T-helper 17 cell (primary cell): Measurements from ENCODE around the gene SKIC3. TPM values are rescaled to one million over a fixed set of nuclear protein-coding genes. Genes with fewer than 3 reads are reported as not detected.

Experiments
- ATAC-seq: fragments of 150-1000 bp; cut with Tn5 transposase; 2 replicates; pipeline ENCODE4 v1.10.0; 2021; ENCODE audit warnings: mild to moderate bottlenecking, moderate library complexity
- DNase-seq, 3 donors: peaks; one replicate each; pipeline versions ENCODE4 v3.0.0 to v3.0.0-alpha.2; 2020 to 2021
- H3K9me3 ChIP-seq: one replicate; pipeline ENCODE4 v1.7.0; 2013; ENCODE audit warnings: low read length, mild to moderate bottlenecking; ENCODE audit not compliant: control insufficient read depth, poor library complexity, severe bottlenecking
- H3K27ac Mint-ChIP-seq: one replicate; pipeline ENCODE4 v1.8.0; 2022; ENCODE audit warnings: mild to moderate bottlenecking, moderate library complexity, mixed read lengths
- H3K27me3 Mint-ChIP-seq: one replicate; pipeline ENCODE4 v1.8.0; 2022; ENCODE audit warnings: mixed read lengths
- H3K36me3 Mint-ChIP-seq: one replicate; pipeline ENCODE4 v1.8.0; 2022; ENCODE audit warnings: low read depth, mixed read lengths
- H3K4me1 Mint-ChIP-seq: one replicate; pipeline ENCODE4 v1.8.0; 2022; ENCODE audit warnings: mild to moderate bottlenecking, mixed read lengths
- H3K4me3 Mint-ChIP-seq: one replicate; pipeline ENCODE4 v1.8.0; 2022; ENCODE audit warnings: mild to moderate bottlenecking, moderate library complexity, mixed read lengths
- total RNA-seq, 4 donors: library from RNA in 2 of 4; stranded (reverse) in 2 of 4; gene quantifications; one replicate each; pipeline ENCODE4 v1.2.3 and lab custom pipeline; 2022 to 2026

The SKIC3 gene
- total RNA-seq (10 to 100 TPM; 78.2 to 90.2 TPM), total RNA-seq (lab: John Stamatoyannopoulos, UW) (184 to 234 reads per million in 2 donors)

- DNase-seq, result peak; percentile 76 to 89 (median 83)
- Mint-ChIP-seq H3K4me1 (peaks cover 39% of the 10 kb centered on the region), H3K4me3 (peak within 1 kb of the TSS; percentile 97), H3K27me3 (no peaks in the 10 kb centered on the region), H3K36me3 (peaks cover 13% of the 10 kb centered on the region), H3K27ac (peak within 1 kb of the TSS; percentile 89)
- ATAC-seq, result peak; percentile 88
- H3K9me3 ChIP-seq, result no peaks in the 10 kb centered on the region
Measured at GRCh38 chr5:95554647-95555548, at the start of gene SKIC3, which contains the start of gene ARSK. Gene SKIC3, minus strand, starts transcription at chr5:95554977. Its CDS starts 7,827 bp downstream, at chr5:95547150. Gene ARSK, plus strand, starts transcription at chr5:95555101. Its CDS starts 178 bp downstream, at chr5:95555279.

GRCh38 chr5:95600557-95600956 is 45.8 kb upstream of the SKIC3 start:
- no peak overlapping the region for H3K27ac Mint-ChIP-seq
- H3K36me3 Mint-ChIP-seq, result peaks cover 2% of the 10 kb centered on the region

GRCh38 chr5:95599252-95599651 is 44.5 kb upstream of the SKIC3 start:
- no peaks in the 10 kb centered on the region for H3K9me3 ChIP-seq
- H3K4me1 Mint-ChIP-seq, result peaks cover 14% of the 10 kb centered on the region
- ATAC-seq (no peak), DNase-seq (no peak)
- no peak overlapping the region for H3K4me3 Mint-ChIP-seq
- no peaks in the 10 kb centered on the region for H3K27me3 Mint-ChIP-seq
- peaks cover 2% of the 10 kb centered on the region for H3K36me3 Mint-ChIP-seq
- H3K27ac Mint-ChIP-seq, result peak overlapping the region; percentile 16

More at GRCh38 chr5:95600557-95600956, 45.8 kb upstream of the SKIC3 start:
- H3K4me1 Mint-ChIP-seq, result peaks cover 16% of the 10 kb centered on the region
- no peak for DNase-seq
- ATAC-seq, result no peak
- H3K9me3 ChIP-seq, result no peaks in the 10 kb centered on the region
- H3K27me3 Mint-ChIP-seq, result no peaks in the 10 kb centered on the region
- H3K4me3 Mint-ChIP-seq, result no peak overlapping the region

GRCh38 chr5:95595289-95595931 is 40.6 kb upstream of the SKIC3 start:
- DNase-seq, result no peak
- H3K27me3 Mint-ChIP-seq, result no peaks in the 10 kb centered on the region

GRCh38 chr5:95591490-95591901 is 36.7 kb upstream of the SKIC3 start:
- Mint-ChIP-seq H3K27ac (peak overlapping the region; percentile 81), H3K36me3 (no peaks in the 10 kb centered on the region), H3K4me1 (peaks cover 21% of the 10 kb centered on the region), H3K4me3 (no peak overlapping the region), H3K27me3 (no peaks in the 10 kb centered on the region)
- no peak for DNase-seq
- ATAC-seq, result no peak
- no peaks in the 10 kb centered on the region for H3K9me3 ChIP-seq

More at GRCh38 chr5:95595289-95595931, 40.6 kb upstream of the SKIC3 start:
- Mint-ChIP-seq H3K36me3 (peaks cover 2% of the 10 kb centered on the region), H3K27ac (no peak overlapping the region), H3K4me1 (peaks cover 23% of the 10 kb centered on the region), H3K4me3 (no peak overlapping the region)
- no peaks in the 10 kb centered on the region for H3K9me3 ChIP-seq
- ATAC-seq, result no peak

- H3K4me1 Mint-ChIP-seq, result peaks cover 21% of the 10 kb centered on the region
- no peaks in the 10 kb centered on the region for H3K27me3 Mint-ChIP-seq
- peak overlapping the region; percentile 5 for H3K4me3 Mint-ChIP-seq
- ATAC-seq, result peak; percentile 33
- no peaks in the 10 kb centered on the region for H3K36me3 Mint-ChIP-seq
- peak overlapping the region; percentile 81 for H3K27ac Mint-ChIP-seq
- DNase-seq, result no peak
- no peaks in the 10 kb centered on the region for H3K9me3 ChIP-seq
Measured at GRCh38 chr5:95590880-95591279, 36.1 kb upstream of the SKIC3 start.

GRCh38 chr5:95583992-95584391 is 29.2 kb upstream of the SKIC3 start:
- Mint-ChIP-seq H3K36me3 (peaks cover 6% of the 10 kb centered on the region), H3K27ac (no peak overlapping the region), H3K4me3 (no peak overlapping the region), H3K27me3 (no peaks in the 10 kb centered on the region), H3K4me1 (peaks cover 7% of the 10 kb centered on the region)
- ATAC-seq (no peak), DNase-seq (no peak)
- no peaks in the 10 kb centered on the region for H3K9me3 ChIP-seq

GRCh38 chr5:95581576-95581975 is 26.8 kb upstream of the SKIC3 start:
- H3K9me3 ChIP-seq, result no peaks in the 10 kb centered on the region
- H3K4me1 Mint-ChIP-seq, result peaks cover 5% of the 10 kb centered on the region
- H3K27ac Mint-ChIP-seq, result no peak overlapping the region
- H3K36me3 Mint-ChIP-seq, result peaks cover 6% of the 10 kb centered on the region
- no peaks in the 10 kb centered on the region for H3K27me3 Mint-ChIP-seq
- DNase-seq (no peak), ATAC-seq (no peak)
- H3K4me3 Mint-ChIP-seq, result no peak overlapping the region

GRCh38 chr5:95572016-95572415 is 17.2 kb upstream of the SKIC3 start:
- H3K9me3 ChIP-seq, result no peaks in the 10 kb centered on the region
- no peak for DNase-seq
- Mint-ChIP-seq H3K4me3 (no peak overlapping the region), H3K4me1 (peaks cover 10% of the 10 kb centered on the region), H3K27me3 (no peaks in the 10 kb centered on the region), H3K27ac (no peak overlapping the region), H3K36me3 (peaks cover 10% of the 10 kb centered on the region)
- ATAC-seq, result no peak

GRCh38 chr5:95565280-95565920 is 10.6 kb upstream of the SKIC3 start:
- no peaks in the 10 kb centered on the region for H3K9me3 ChIP-seq
- Mint-ChIP-seq H3K4me3 (no peak overlapping the region), H3K27me3 (no peaks in the 10 kb centered on the region), H3K4me1 (peaks cover 15% of the 10 kb centered on the region), H3K36me3 (peaks cover 10% of the 10 kb centered on the region), H3K27ac (no peak overlapping the region)
- no peak for DNase-seq
- ATAC-seq, result no peak

GRCh38 chr5:95564450-95564849 is 9.7 kb upstream of the SKIC3 start:
- Mint-ChIP-seq H3K27me3 (no peaks in the 10 kb centered on the region), H3K4me3 (no peak overlapping the region), H3K4me1 (peaks cover 10% of the 10 kb centered on the region), H3K27ac (no peak overlapping the region), H3K36me3 (peaks cover 5% of the 10 kb centered on the region)
- no peak for DNase-seq
- no peaks in the 10 kb centered on the region for H3K9me3 ChIP-seq
- no peak for ATAC-seq

- no peak for ATAC-seq
- H3K4me1 Mint-ChIP-seq, result peaks cover 7% of the 10 kb centered on the region
Measured at GRCh38 chr5:95563367-95563766, 8.6 kb upstream of the SKIC3 start.

GRCh38 chr5:95562282-95562681 is 7.5 kb upstream of the SKIC3 start:
- no peak for ATAC-seq
- Mint-ChIP-seq H3K27ac (no peak overlapping the region), H3K4me3 (no peak overlapping the region), H3K36me3 (peaks cover 2% of the 10 kb centered on the region), H3K27me3 (no peaks in the 10 kb centered on the region), H3K4me1 (peaks cover 7% of the 10 kb centered on the region)
- no peaks in the 10 kb centered on the region for H3K9me3 ChIP-seq
- no peak for DNase-seq

More at GRCh38 chr5:95563367-95563766, 8.6 kb upstream of the SKIC3 start:
- Mint-ChIP-seq H3K36me3 (peaks cover 3% of the 10 kb centered on the region), H3K27ac (no peak overlapping the region), H3K4me3 (no peak overlapping the region), H3K27me3 (no peaks in the 10 kb centered on the region)
- DNase-seq, result no peak
- no peaks in the 10 kb centered on the region for H3K9me3 ChIP-seq
